ENCODE measurements around the gene PHPT1.

The PHPT1 gene

DNA sequence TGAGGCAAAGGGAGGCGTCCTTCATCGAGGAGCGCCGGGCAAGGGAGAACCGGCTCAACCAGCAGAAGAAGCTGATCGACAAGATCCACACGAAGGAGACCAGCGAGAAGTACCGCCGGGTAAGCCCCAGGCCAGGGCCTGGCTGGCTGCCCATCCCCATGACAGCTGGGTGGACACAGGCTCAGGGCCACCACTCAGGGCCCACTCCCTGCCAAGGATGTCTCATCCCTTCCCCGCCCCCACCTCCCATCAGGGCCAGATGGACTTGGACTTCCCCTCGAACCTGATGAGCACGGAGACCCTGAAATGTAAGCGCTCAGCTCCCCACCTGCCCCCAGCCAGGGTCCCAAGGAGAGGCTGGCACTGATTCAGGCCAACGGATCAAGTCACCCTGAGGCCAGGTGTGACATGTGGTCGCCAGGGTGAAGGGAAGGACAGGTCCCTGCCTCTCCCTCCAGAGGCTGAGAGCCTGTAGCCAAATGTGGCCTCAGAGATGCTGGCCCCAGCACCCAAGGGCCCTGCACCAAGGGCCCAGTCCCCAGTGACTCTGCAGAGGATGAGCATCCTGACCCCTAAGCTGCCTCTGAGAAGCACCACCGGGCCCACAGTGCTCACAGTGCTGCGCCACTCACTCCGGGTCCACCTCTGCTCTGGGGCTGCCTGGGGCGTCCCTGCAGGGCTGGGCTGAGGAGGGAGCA lies 44.6 kb upstream of the PHPT1 start:
- no peak for DNase-seq
- H3K9me3 Mint-ChIP-seq = no peaks in the 10 kb centered on the region
- H3K27ac Mint-ChIP-seq = no peak overlapping the region
- no peaks in the 10 kb centered on the region for H3K27me3 Mint-ChIP-seq (ENCODE audit: low read depth, poor library complexity)
- TF ChIP-seq CTCF (IDR thresholded peaks at IDR 0.05) = no peak
- H3K4me1 Mint-ChIP-seq = peaks cover 44% of the 10 kb centered on the region
- H3K4me3 Mint-ChIP-seq = no peak overlapping the region
- H3K36me3 Mint-ChIP-seq (ENCODE audit: low read depth) = peaks cover 16% of the 10 kb centered on the region

DNA sequence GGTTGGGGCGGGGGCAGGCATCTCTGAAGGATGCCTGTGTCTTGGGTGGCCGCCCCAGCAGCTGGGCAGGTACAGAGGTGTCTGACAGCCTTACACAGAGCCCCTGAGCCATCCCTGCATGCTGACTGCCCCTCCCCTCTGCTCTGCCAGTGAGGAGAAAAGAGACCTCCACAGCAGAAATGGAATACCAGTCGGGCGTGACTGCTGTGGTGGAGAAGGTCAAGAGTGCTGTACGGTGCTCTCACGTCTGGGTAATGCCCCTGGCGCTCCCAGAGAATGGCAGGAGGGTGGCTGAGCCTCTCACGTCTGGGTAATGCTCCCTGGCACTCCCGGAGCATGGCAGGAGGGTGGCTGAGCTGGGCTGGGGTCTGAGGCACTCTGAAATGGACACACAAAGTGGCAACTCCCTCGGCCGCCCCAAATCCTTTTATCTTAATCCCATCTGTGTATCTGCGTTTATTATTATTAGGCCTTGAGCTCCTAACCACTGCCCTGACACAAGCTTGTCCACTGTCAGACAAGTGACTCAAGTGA lies 43.9 kb upstream of the PHPT1 start:
- Mint-ChIP-seq H3K4me3 (peak overlapping the region; percentile 60), H3K4me1 (peaks cover 46% of the 10 kb centered on the region), H3K27me3 (ENCODE audit: low read depth, poor library complexity) (no peaks in the 10 kb centered on the region), H3K9me3 (no peaks in the 10 kb centered on the region), H3K36me3 (ENCODE audit: low read depth) (peaks cover 22% of the 10 kb centered on the region), H3K27ac (no peak overlapping the region)
- no peak for DNase-seq
- no peak for TF ChIP-seq CTCF (IDR thresholded peaks at IDR 0.05)

- no peak for TF ChIP-seq CTCF (IDR thresholded peaks at IDR 0.05)
- Mint-ChIP-seq H3K27me3 (ENCODE audit: low read depth, poor library complexity) (no peaks in the 10 kb centered on the region), H3K4me3 (peak overlapping the region; percentile 85), H3K9me3 (no peaks in the 10 kb centered on the region), H3K27ac (no peak overlapping the region), H3K36me3 (ENCODE audit: low read depth) (peaks cover 27% of the 10 kb centered on the region), H3K4me1 (peaks cover 46% of the 10 kb centered on the region)
- no peak for DNase-seq
Observed at GRCh38 chr9:136806067-136806466, 43.1 kb upstream of the PHPT1 start.

- Mint-ChIP-seq H3K27me3 (ENCODE audit: low read depth, poor library complexity) (no peaks in the 10 kb centered on the region), H3K36me3 (ENCODE audit: low read depth) (peaks cover 29% of the 10 kb centered on the region), H3K27ac (no peak overlapping the region), H3K4me1 (peaks cover 45% of the 10 kb centered on the region), H3K9me3 (no peaks in the 10 kb centered on the region), H3K4me3 (peak overlapping the region; percentile 85)
- DNase-seq = no peak
- no peak for TF ChIP-seq CTCF (IDR thresholded peaks at IDR 0.05)
Observed at GRCh38 chr9:136806631-136807201, 42.5 kb upstream of the PHPT1 start.

- Mint-ChIP-seq H3K4me3 (peak within 1 kb of the TSS; percentile 88), H3K36me3 (ENCODE audit: low read depth) (peaks cover 30% of the 10 kb centered on the region), H3K9me3 (no peaks in the 10 kb centered on the region), H3K4me1 (peaks cover 40% of the 10 kb centered on the region), H3K27ac (peak within 1 kb of the TSS; percentile 68), H3K27me3 (ENCODE audit: low read depth, poor library complexity) (no peaks in the 10 kb centered on the region)
- DNase-seq = peak; percentile 81
- TF ChIP-seq CTCF (IDR thresholded peaks at IDR 0.05) = no peak
Observed at GRCh38 chr9:136807281-136808074, 41.7 kb upstream of the PHPT1 start, which contains the start of gene RABL6. TSS of gene RABL6 (plus strand) at chr9:136807948. CDS start at chr9:136808197, 249 bp downstream.

All from nephron progenitor cell (in vitro differentiated cells).